ENCODE data around the gene PDE8A. TPM values are rescaled to one million over a fixed set of nuclear protein-coding genes. Genes with fewer than 3 reads are reported as not detected.
A peak's percentile ranks its signal among the peaks of the same experiment; 100 is the strongest.
"Not testable (repeated sequence)": the region's sequence is repeated elsewhere in the genome, so short reads cannot be mapped to it uniquely, and the experiment has no call there.

Gene PDE8A
- total RNA-seq, 2 experiments from 2014 or later, result 23.2 to 24.4 TPM

DNA sequence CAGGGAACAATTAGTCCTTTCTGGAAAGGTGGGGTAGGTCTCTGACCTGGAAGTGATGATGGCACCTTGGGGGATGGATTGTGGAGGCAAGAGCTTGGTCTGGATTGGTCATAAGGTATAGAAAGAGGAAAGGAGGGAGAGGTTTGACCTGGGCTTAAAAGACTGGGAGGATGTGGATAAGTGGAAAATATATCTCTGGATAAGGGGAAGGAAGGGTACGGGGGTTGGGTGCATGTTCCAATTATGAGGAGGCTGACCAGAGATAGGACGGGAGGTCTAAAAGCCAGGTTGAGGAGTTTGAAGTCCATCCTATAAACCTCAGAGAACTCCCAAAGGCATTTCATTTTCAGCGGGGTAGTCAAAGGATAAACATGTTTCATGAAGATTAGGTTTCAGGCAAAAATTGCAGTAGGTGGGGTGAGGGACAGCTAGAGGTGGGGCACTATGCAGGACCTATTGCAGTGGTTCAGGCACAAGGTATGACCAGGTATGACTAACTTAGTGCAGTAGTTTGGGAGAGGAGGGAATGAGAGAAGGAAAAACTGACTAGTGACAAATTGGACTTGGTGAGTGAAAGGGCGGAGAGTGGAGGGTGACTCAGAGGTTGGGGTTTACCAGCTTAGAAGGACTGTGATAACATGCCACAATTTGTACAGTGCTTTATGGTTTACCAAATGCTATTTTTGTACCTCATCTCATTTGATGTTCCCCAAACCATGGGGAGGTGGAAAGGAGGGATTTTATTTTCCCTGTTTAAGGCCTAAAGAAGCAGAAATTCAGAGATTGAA lies 10.7 kb downstream of the PDE8A start:
- CTCF ChIA-PET, result no interaction called here
- intact Hi-C loops (cut with micrococcal nuclease), result no loop called here
- Mint-ChIP-seq H3K27ac (peak overlapping the region; percentile 21), H3K9me3 (no peaks in the 10 kb centered on the region), H3K36me3 (ENCODE audit: low read depth) (no peaks in the 10 kb centered on the region), H3K4me1 (ENCODE audit: low read depth) (peaks cover 48% of the 10 kb centered on the region), H3K4me3 (no peak overlapping the region), H3K27me3 (no peaks in the 10 kb centered on the region)
- DNase-seq (peak; percentile 76), ATAC-seq (peak; percentile 89)
- POLR2A ChIA-PET, result interaction anchor here (3.1 kb wide), 1 partner anchor 11 kb away, joined by 14 read pairs; the partner anchor contains the start of gene PDE8A
- TF ChIP-seq, protein P1, sequence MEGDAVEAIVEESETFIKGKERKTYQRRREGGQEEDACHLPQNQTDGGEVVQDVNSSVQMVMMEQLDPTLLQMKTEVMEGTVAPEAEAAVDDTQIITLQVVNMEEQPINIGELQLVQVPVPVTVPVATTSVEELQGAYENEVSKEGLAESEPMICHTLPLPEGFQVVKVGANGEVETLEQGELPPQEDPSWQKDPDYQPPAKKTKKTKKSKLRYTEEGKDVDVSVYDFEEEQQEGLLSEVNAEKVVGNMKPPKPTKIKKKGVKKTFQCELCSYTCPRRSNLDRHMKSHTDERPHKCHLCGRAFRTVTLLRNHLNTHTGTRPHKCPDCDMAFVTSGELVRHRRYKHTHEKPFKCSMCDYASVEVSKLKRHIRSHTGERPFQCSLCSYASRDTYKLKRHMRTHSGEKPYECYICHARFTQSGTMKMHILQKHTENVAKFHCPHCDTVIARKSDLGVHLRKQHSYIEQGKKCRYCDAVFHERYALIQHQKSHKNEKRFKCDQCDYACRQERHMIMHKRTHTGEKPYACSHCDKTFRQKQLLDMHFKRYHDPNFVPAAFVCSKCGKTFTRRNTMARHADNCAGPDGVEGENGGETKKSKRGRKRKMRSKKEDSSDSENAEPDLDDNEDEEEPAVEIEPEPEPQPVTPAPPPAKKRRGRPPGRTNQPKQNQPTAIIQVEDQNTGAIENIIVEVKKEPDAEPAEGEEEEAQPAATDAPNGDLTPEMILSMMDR (IDR thresholded peaks at IDR 0.05), result no peak

DNA sequence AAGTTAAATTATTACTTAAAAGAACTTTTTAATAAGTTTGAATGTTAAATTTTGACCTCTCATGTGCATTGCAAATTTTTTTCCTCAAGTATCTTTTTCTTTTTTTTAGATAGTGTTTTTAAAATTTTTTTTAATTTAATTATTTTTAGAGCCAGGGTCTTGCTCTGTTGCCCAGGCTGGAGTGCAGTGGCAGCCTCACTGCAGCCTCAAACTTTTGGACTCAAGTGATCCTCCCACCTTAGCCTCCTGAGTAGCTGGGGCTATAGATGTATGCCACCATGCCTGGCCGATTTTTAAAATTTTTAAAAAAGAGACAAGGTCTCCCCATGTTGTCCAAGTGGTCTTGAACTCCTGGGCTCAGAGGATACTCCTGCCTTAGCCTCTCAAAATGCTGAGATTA lies 14.4 kb downstream of the PDE8A start:
- TF ChIP-seq, protein P1 (IDR thresholded peaks at IDR 0.05), result no peak
- Mint-ChIP-seq H3K36me3 (ENCODE audit: low read depth) (no peaks in the 10 kb centered on the region), H3K4me1 (ENCODE audit: low read depth) (peaks cover 25% of the 10 kb centered on the region), H3K27me3 (no peaks in the 10 kb centered on the region), H3K4me3 (no peak overlapping the region), H3K27ac (no peak overlapping the region), H3K9me3 (no peaks in the 10 kb centered on the region)
- DNase-seq, result no peak
- no peak for ATAC-seq
- POLR2A ChIA-PET, result no interaction called here
- intact Hi-C loops (cut with micrococcal nuclease), result no loop called here
- CTCF ChIA-PET, result interaction anchor here (1.2 kb wide), 1 partner anchor 9 kb away, joined by 3 read pairs; no protein-coding TSS in a partner anchor

DNA sequence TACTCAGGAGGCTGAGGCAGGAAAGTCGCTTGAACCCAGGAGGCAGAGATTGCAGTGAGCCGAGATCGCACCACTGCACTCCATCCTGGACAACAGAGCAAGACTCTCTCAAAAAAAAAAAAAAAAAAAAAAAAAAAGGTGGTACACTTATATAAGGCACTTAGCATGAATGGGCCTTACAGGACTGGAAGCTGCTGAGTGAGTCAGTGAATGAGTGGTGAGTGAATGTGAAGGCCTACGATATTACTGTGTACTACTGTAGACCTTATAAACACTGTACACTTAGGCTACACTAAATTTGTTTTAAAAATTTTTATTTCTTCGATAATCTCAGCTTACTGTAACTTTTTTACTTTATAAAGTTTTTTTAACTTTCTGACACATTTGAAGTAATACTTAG lies 15.1 kb downstream of the PDE8A start:
- H3K9me3 Mint-ChIP-seq; ATAC-seq; H3K4me3 Mint-ChIP-seq; H3K36me3 Mint-ChIP-seq (ENCODE audit: low read depth); DNase-seq; H3K27me3 Mint-ChIP-seq; H3K27ac Mint-ChIP-seq; intact Hi-C loops (cut with micrococcal nuclease): not testable (repeated sequence)
- peaks cover 23% of the 10 kb centered on the region for H3K4me1 Mint-ChIP-seq (ENCODE audit: low read depth)
- POLR2A ChIA-PET, result interaction anchor here (0.8 kb wide), 1 partner anchor 8 kb away, joined by 5 read pairs; no protein-coding TSS in a partner anchor
- CTCF ChIA-PET, result interaction anchor here (1.2 kb wide), 1 partner anchor 8 kb away, joined by 3 read pairs; no protein-coding TSS in a partner anchor

DNA sequence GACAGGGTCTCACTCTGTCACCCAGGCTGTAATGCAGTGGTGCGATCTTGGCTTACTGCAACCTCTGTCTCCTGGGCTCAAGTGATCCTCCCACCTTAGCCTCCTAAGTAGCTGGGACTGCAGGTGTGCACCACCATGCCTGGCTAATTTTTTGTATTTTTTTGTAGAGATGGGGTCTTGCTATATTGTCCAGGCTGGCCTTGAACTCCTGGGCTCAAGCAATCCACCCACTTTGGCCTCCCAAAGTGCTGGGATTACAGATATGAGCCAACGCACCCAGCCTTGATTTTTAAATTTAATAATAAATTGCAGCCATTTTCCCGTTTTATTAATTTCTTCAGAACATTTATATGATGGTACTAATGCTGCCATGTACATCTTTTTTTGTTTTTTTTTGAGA lies 15.6 kb downstream of the PDE8A start:
- peaks cover 22% of the 10 kb centered on the region for H3K4me1 Mint-ChIP-seq (ENCODE audit: low read depth)
- H3K36me3 Mint-ChIP-seq (ENCODE audit: low read depth); H3K9me3 Mint-ChIP-seq; H3K4me3 Mint-ChIP-seq; ATAC-seq; intact Hi-C loops (cut with micrococcal nuclease); H3K27ac Mint-ChIP-seq; H3K27me3 Mint-ChIP-seq; DNase-seq: not testable (repeated sequence)
- ChIA-PET POLR2A (interaction anchor here (0.8 kb wide), 1 partner anchor 8 kb away, joined by 5 read pairs; no protein-coding TSS in a partner anchor), CTCF (interaction anchor here (1.2 kb wide), 1 partner anchor 9 kb away, joined by 3 read pairs; no protein-coding TSS in a partner anchor)

DNA sequence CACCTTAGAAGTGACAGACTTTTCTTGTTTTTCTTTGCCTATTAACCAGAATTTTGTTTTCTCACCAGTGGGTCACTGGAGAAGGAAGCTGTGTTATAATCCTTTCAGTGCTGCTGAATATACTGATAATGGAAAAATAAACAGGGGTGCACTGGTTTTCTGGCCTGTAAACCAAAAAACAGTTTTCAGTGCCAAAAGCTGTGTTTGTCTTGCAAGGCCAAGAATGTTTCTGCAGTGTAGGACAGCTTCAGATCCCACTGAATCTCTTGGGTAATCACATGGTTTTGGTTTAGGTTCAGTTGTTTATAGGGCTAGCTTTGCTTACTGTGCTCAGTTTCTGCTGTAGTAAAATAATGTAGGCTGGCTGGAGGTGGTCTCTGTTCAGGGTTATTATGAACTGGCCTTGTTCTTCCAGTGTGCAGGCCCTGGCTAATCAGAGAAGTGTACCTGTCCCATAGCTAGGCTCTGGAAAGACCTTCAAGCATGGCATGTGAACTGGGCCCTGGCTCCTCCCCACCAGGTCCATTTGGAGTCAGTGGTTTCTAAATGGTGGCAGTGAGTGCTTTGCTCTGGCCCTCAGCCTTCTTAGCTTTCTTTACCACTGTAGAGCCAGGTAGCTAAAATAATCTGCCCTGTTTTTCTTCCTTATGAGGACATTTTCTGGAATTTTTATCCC lies 18.7 kb downstream of the PDE8A start:
- Mint-ChIP-seq H3K9me3 (no peaks in the 10 kb centered on the region), H3K4me1 (ENCODE audit: low read depth) (peaks cover 27% of the 10 kb centered on the region), H3K4me3 (no peak overlapping the region), H3K27ac (no peak overlapping the region), H3K27me3 (no peaks in the 10 kb centered on the region), H3K36me3 (ENCODE audit: low read depth) (no peaks in the 10 kb centered on the region)
- no peak for ATAC-seq
- no peak for DNase-seq
- POLR2A ChIA-PET, result no interaction called here
- intact Hi-C loops (cut with micrococcal nuclease), result no loop called here
- CTCF ChIA-PET, result interaction anchor here (1.6 kb wide), 1 partner anchor 9 kb away, joined by 6 read pairs; no protein-coding TSS in a partner anchor
- TF ChIP-seq, protein P1 (IDR thresholded peaks at IDR 0.05), result no peak
